GM23248 (cell line): ENCODE results near the gene COX6A1. TPM values are rescaled to one million over a fixed set of nuclear protein-coding genes. Genes with fewer than 3 reads are reported as not detected.

Experiments used
- DNase-seq: peaks from one replicate; pipeline ENCODE4 v3.0.0-alpha.2; 2015
- H2AFZ ChIP-seq: fragments of 200-600 bp; sonication (generic); 2 replicates; pipeline ENCODE4 v1.6.1; 2016; ENCODE audit warnings: antibody characterized with exemption
- H3F3A ChIP-seq: fragments of 200-600 bp; sonication (generic); 2 replicates; pipeline ENCODE4 v1.6.1; 2016; ENCODE audit warnings: mild to moderate bottlenecking, antibody characterized with exemption, mixed run types; ENCODE audit not compliant: insufficient read depth
- H3K27ac ChIP-seq: fragments of 200-600 bp; sonication (generic); 2 replicates; pipeline ENCODE4 v1.5.1; 2016; ENCODE audit warnings: mild to moderate bottlenecking
- H3K27me3 ChIP-seq: fragments of 200-600 bp; sonication (generic); replicated peaks from 2 replicates; pipeline ENCODE4 v1.6.1; 2016; ENCODE audit warnings: mild to moderate bottlenecking; ENCODE audit not compliant: insufficient read depth
- H3K36me3 ChIP-seq: fragments of 200-600 bp; sonication (generic); 2 replicates; pipeline ENCODE4 v1.6.1; 2016; ENCODE audit warnings: low read depth, mild to moderate bottlenecking
- H3K4me1 ChIP-seq: fragments of 200-600 bp; sonication (generic); 2 replicates; pipeline ENCODE4 v1.6.1; 2016; ENCODE audit warnings: mild to moderate bottlenecking; ENCODE audit not compliant: insufficient read depth
- H3K4me2 ChIP-seq: fragments of 200-600 bp; sonication (generic); one replicate; pipeline ENCODE4 v1.6.1; 2016; ENCODE audit warnings: mild to moderate bottlenecking; ENCODE audit not compliant: unreplicated experiment
- H3K4me3 ChIP-seq: fragments of 200-600 bp; sonication (generic); 2 replicates; pipeline ENCODE4 v1.5.1; 2016; ENCODE audit warnings: mild to moderate bottlenecking
- H3K79me2 ChIP-seq: fragments of 200-600 bp; sonication (generic); 2 replicates; pipeline ENCODE4 v1.6.1; 2016; ENCODE audit warnings: mild to moderate bottlenecking; ENCODE audit not compliant: insufficient read depth
- H3K9ac ChIP-seq: fragments of 200-600 bp; sonication (generic); 2 replicates; pipeline ENCODE4 v1.6.1; 2016; ENCODE audit warnings: mild to moderate bottlenecking
- H3K9me2 ChIP-seq: fragments of 200-600 bp; sonication (generic); 2 replicates; pipeline ENCODE4 v1.6.1; 2016; ENCODE audit warnings: mixed run types, mild to moderate bottlenecking, moderate library complexity; ENCODE audit not compliant: insufficient read depth
- H3K9me3 ChIP-seq: fragments of 200-600 bp; sonication (generic); one replicate; pipeline ENCODE4 v1.6.1; 2017; ENCODE audit warnings: low read depth
- H4K20me1 ChIP-seq: fragments of 200-600 bp; sonication (generic); 2 replicates; pipeline ENCODE4 v1.6.0; 2016; ENCODE audit not compliant: insufficient read depth
- EZH2 ChIP-seq: fragments of 200-600 bp; sonication (generic); IDR thresholded peaks from 2 replicates; pipeline ENCODE4 v1.6.1; 2018; ENCODE audit warnings: antibody characterized with exemption, mild to moderate bottlenecking; ENCODE audit not compliant: insufficient read depth, poor library complexity, severe bottlenecking
- EZH2phosphoT487 ChIP-seq: fragments of 200-600 bp; sonication (generic); IDR thresholded peaks from 2 replicates; pipeline ENCODE4 v1.6.1; 2018; ENCODE audit warnings: antibody characterized with exemption, moderate library complexity, mild to moderate bottlenecking, low read depth; ENCODE audit not compliant: insufficient read depth
- WGBS, 2 experiments: methylation state at CpG; one replicate each; pipeline ENCODE4 v1.1.6; 2015 to 2017; ENCODE audit warnings: low lambda C conversion rate in 2 of 2, low coverage in 1 of 2; ENCODE audit errors: missing lambda C conversion rate in 2 of 2; 5-methylcytosine and 5-hydroxymethylcytosine counted together
- in situ Hi-C: fragments of 300-500 bp; cut with MboI; formaldehyde crosslinking; loops from 2 replicates; pipeline ENCODE4 v1.15.0; 2020
- polyA plus RNA-seq: library from polyadenylated mRNA; unstranded; fragments of >200 nt; fragmentation: Nextera tagmentation; extraction: Ambion mirVana; gene quantifications from 2 replicates; pipeline ENCODE4 v1.2.1, GENCODE V29; 2016
- total RNA-seq: library from RNA; depleted of rRNA; stranded (reverse); fragments of >200 nt; shearing (Covaris generic); gene quantifications from 2 replicates; pipeline ENCODE4 v1.2.3, GENCODE V29; 2014

The COX6A1 gene
- total and polyA plus RNA-seq, 2 experiments from 2014 or later, result 358 to 806 TPM

DNA sequence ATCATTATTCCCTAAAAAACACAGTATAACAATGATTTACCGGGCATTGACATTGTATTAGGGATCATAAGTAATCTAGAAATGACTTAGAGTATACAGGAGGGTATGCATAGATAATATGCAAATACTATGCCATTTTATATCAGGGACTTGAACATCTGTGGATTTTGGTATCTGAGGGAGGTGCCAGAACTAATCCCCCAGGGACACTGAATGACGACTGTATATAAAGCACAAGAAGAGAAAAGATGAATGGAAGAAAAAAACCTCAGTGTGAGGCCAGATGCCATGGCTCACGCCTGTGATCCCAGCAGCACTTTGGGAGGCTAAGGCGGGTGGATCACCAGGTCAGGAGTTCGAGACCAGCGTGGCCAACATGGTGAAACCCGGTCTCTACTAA lies 25.5 kb upstream of the COX6A1 start:
- 56 to 59% methylated on average over 7 of the region's 7 CpGs for WGBS, 2 experiments
- DNase-seq, result no peak
- Histone ChIP-seq H4K20me1 (no peaks in the 10 kb centered on the region), H3K9ac (no peak overlapping the region), H3K79me2 (no peaks in the 10 kb centered on the region), H3K9me2 (no peaks in the 10 kb centered on the region), H3K4me1 (no peaks in the 10 kb centered on the region), H3K27me3 (no peaks in the 10 kb centered on the region; the same call in 1 of the 2 replicates), H2AFZ (no peak overlapping the region), H3F3A (no peaks in the 10 kb centered on the region), H3K4me2 (no peak overlapping the region), H3K27ac (no peak overlapping the region), H3K36me3 (no peaks in the 10 kb centered on the region), H3K9me3 (no peaks in the 10 kb centered on the region), H3K4me3 (no peak overlapping the region)
- TF ChIP-seq EZH2 (no peak), EZH2phosphoT487 (no peak)
- in situ Hi-C loops, result no loop called here

DNA sequence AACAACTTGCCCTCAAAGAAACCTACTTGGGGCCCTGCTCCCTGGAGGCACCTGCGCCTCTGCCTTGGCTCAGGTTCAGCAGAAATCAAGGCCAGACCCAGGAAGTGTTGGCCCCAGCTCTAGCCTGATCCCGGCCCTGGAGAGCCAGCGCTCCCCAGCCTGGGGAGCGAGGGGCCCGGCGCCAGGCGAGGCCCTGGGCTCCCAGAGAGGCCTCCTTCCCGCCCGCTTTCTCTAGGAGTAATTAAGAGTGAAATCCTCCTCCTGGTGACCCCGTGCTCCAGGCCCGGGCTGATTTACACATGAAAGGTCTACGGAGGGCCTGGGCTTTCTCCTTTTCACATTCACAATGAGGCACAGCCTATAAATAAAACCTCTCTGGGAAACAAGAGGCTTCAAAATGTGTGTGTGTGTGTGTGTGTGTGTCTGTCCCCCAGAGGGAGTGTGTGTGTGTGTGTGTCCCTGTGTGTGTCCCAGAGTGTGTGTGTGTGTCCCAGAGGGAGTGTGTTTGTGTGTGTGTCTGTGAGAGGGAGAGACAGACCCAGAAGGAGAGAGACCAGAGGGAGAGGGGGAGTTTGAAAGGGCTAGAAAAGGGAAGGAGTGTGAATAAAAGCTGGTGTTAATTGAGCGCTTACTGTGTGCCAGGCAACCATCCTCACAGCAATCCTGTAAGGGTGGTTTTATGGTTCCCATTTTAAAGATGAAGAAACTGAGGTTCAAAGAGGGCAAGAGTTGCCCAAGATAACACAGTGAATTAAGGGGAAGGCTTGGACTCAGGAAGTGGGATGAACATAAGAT lies 23.8 kb upstream of the COX6A1 start:
- Histone ChIP-seq H3K79me2 (no peaks in the 10 kb centered on the region), H3K4me2 (no peak overlapping the region), H3K27me3 (peaks cover 4% of the 10 kb centered on the region; the same call in 1 of the 2 replicates), H3K9me2 (no peaks in the 10 kb centered on the region), H3K9me3 (no peaks in the 10 kb centered on the region), H3K9ac (no peak overlapping the region), H4K20me1 (no peaks in the 10 kb centered on the region), H3K4me1 (no peaks in the 10 kb centered on the region), H3K4me3 (no peak overlapping the region), H3F3A (no peaks in the 10 kb centered on the region), H2AFZ (no peak overlapping the region), H3K36me3 (no peaks in the 10 kb centered on the region), H3K27ac (no peak overlapping the region)
- 30 to 33% methylated on average over 13 of the region's 13 CpGs for WGBS, 2 experiments
- TF ChIP-seq EZH2, result no peak
- TF ChIP-seq EZH2phosphoT487, result no peak
- DNase-seq, result no peak
- in situ Hi-C loops, result no loop called here

DNA sequence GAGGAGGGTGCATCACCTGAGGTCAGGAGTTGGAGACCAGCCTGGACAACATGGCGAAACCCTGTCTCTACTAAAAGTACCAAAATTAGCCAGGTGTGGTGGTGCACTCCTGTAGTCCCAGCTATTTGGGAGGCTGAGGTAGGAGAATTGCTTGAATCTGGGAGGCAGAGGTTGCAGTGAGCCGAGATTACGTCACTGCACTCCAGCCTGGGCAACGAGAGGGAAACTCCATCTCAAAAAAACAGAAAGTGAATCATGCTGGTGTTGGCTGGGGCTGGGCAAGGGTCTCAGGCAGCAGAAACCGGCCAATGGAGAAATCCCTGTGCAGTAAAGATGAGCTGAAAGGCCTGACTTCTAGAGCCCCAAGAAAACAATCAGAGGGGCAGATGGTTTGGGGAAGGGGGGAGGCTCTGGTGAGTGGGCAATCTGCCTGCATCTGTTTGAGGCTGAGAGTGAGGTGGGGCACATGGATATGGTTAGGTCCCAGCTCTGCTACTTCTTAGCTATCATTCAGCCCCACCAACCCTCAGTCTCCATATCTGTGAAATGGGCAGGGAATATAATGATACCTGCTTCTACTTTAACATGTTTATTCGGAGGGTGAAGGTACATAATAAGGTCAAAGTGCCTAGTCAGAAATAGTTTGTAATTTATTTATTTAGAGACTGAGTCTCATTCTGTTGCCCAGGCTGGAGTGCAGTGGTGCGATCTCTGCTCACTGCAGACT lies 21.3 kb upstream of the COX6A1 start:
- DNase-seq, result no peak
- in situ Hi-C loops, result no loop called here
- H3K4me2 ChIP-seq, result no peak overlapping the region
- no peak overlapping the region for H2AFZ ChIP-seq
- H3K4me1 ChIP-seq, result no peaks in the 10 kb centered on the region
- no peaks in the 10 kb centered on the region for H3F3A ChIP-seq
- no peaks in the 10 kb centered on the region for H3K9me2 ChIP-seq
- H3K79me2 ChIP-seq, result no peaks in the 10 kb centered on the region
- no peak overlapping the region for H3K9ac ChIP-seq
- H4K20me1 ChIP-seq, result no peaks in the 10 kb centered on the region
- TF ChIP-seq EZH2 (no peak), EZH2phosphoT487 (no peak)
- H3K36me3 ChIP-seq, result no peaks in the 10 kb centered on the region
- no peak overlapping the region for H3K4me3 ChIP-seq
- H3K27me3 ChIP-seq, result peaks cover 4% of the 10 kb centered on the region; the same call in 1 of the 2 replicates
- H3K9me3 ChIP-seq, result no peaks in the 10 kb centered on the region
- no peak overlapping the region for H3K27ac ChIP-seq
- WGBS, 2 experiments, result 41 to 42% methylated on average over 7 of the region's 7 CpGs

DNA sequence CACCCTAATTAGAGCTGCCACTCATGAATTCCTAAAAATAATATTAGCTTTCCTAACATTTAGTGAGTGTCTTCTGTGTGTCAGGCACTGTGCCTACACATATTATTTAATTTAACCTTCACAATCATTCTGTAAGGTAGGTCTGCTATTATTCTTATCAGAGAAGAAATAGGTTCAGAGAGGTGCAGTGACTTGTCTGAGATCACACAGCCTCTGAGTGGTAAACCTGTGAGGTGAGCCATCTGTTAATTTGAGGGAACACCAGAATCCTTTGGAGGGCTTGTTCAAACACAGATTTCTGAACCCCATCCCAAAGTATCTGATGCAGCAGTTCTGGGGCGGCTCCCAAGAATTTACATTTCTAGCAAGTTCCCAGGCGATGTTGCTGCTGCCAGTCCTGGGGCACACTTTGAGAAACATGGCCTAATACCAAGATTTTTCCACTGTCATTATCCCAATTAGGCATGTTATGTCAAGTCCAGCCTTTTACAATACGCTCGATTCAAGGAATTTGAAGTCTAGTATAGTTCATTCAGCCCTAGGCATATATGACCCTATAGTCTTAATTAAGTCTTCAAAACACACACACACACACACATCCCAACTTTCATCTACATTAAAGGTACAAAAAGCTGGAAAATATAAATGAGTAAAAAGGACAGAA lies 19.9 kb upstream of the COX6A1 start:
- H3F3A ChIP-seq, result no peaks in the 10 kb centered on the region
- H2AFZ ChIP-seq, result no peak overlapping the region
- peaks cover 8% of the 10 kb centered on the region; the same call in 1 of the 2 replicates for H3K27me3 ChIP-seq
- no peaks in the 10 kb centered on the region for H3K36me3 ChIP-seq
- in situ Hi-C loops, result no loop called here
- H3K4me2 ChIP-seq, result no peak overlapping the region
- no peaks in the 10 kb centered on the region for H4K20me1 ChIP-seq
- no peaks in the 10 kb centered on the region for H3K9me2 ChIP-seq
- no peaks in the 10 kb centered on the region for H3K4me1 ChIP-seq
- H3K79me2 ChIP-seq, result no peaks in the 10 kb centered on the region
- WGBS, 2 experiments, result 55 to 57% methylated on average over 4 of the region's 4 CpGs
- DNase-seq, result no peak
- no peak overlapping the region for H3K9ac ChIP-seq
- H3K9me3 ChIP-seq, result no peaks in the 10 kb centered on the region
- H3K27ac ChIP-seq, result no peak overlapping the region
- TF ChIP-seq EZH2phosphoT487 (no peak), EZH2 (no peak)
- H3K4me3 ChIP-seq, result no peak overlapping the region
